ENCODE data around the gene DHPS.

GRCh38 chr19:12708641-12709040 is 27.0 kb upstream of the DHPS start:
- TF ChIP-seq POLR2A (IDR thresholded peaks at IDR 0.05) = no peak
- TF ChIP-seq CTCF (IDR thresholded peaks at IDR 0.05) = no peak
